ENCODE measurements around the gene LILRA1. TPM values are rescaled to one million over a fixed set of nuclear protein-coding genes. Genes with fewer than 3 reads are reported as not detected.

LILRA1 gene
- total RNA-seq, 2 experiments from 2014 or later: not detected

- Histone ChIP-seq H3K4me3 (ENCODE audit: low read depth, low read length, poor library complexity, severe bottlenecking) (no peak overlapping the region), H3K27ac (ENCODE audit: low read depth, low read length, poor library complexity, severe bottlenecking) (no peak overlapping the region), H3K9me2 (ENCODE audit: insufficient read depth, low read length) (no peaks in the 10 kb centered on the region), H4K20me1 (ENCODE audit: insufficient read depth, low read length) (no peaks in the 10 kb centered on the region), H2AFZ (ENCODE audit: low read length) (no peak overlapping the region), H3K79me2 (ENCODE audit: insufficient read depth, low read depth, low read length) (no peaks in the 10 kb centered on the region), H3K9me3 (ENCODE audit: low read length) (peaks cover 6% of the 10 kb centered on the region; the same call in 1 of the 2 replicates), H3K4me1 (ENCODE audit: insufficient read depth, low read length, poor library complexity, severe bottlenecking) (no peaks in the 10 kb centered on the region), H3K36me3 (ENCODE audit: insufficient read depth, low read length) (no peaks in the 10 kb centered on the region), H3K4me2 (ENCODE audit: low read length) (no peak overlapping the region)
- BruUV-seq (replicated peaks): no TSS peak
- intact Hi-C loops (cut with micrococcal nuclease; ENCODE audit: unreplicated experiment): no loop called here
- DNase-seq (ENCODE audit: low spot score): no peak
- POLR2A ChIA-PET: no interaction called here
- CTCF ChIA-PET (ENCODE audit: unreplicated experiment): no interaction called here
- no peak for TF ChIP-seq EZH2phosphoT487 (IDR thresholded peaks at IDR 0.05; ENCODE audit: borderline replicate concordance, low read depth, low read length)
- TF ChIP-seq, protein P1, sequence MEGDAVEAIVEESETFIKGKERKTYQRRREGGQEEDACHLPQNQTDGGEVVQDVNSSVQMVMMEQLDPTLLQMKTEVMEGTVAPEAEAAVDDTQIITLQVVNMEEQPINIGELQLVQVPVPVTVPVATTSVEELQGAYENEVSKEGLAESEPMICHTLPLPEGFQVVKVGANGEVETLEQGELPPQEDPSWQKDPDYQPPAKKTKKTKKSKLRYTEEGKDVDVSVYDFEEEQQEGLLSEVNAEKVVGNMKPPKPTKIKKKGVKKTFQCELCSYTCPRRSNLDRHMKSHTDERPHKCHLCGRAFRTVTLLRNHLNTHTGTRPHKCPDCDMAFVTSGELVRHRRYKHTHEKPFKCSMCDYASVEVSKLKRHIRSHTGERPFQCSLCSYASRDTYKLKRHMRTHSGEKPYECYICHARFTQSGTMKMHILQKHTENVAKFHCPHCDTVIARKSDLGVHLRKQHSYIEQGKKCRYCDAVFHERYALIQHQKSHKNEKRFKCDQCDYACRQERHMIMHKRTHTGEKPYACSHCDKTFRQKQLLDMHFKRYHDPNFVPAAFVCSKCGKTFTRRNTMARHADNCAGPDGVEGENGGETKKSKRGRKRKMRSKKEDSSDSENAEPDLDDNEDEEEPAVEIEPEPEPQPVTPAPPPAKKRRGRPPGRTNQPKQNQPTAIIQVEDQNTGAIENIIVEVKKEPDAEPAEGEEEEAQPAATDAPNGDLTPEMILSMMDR (conservative IDR thresholded peaks at IDR 0.05; ENCODE audit: low read length): no peak
Measured at GRCh38 chr19:54609356-54609791, 15.9 kb downstream of the LILRA1 start.

- H4K20me1 ChIP-seq (ENCODE audit: insufficient read depth, low read length): no peaks in the 10 kb centered on the region
- CTCF ChIA-PET (ENCODE audit: unreplicated experiment): no interaction called here
- 0 out of 2 replicates have a peak, but pooled peaks cover 4% of the 10 kb centered on the region for H3K9me3 ChIP-seq (ENCODE audit: low read length)
- no peak overlapping the region for H3K4me2 ChIP-seq (ENCODE audit: low read length)
- POLR2A ChIA-PET: no interaction called here
- no peak overlapping the region for H2AFZ ChIP-seq (ENCODE audit: low read length)
- H3K27ac ChIP-seq (ENCODE audit: low read depth, low read length, poor library complexity, severe bottlenecking): no peak overlapping the region
- no peaks in the 10 kb centered on the region for H3K36me3 ChIP-seq (ENCODE audit: insufficient read depth, low read length)
- no TSS peak for BruUV-seq (replicated peaks)
- H3K79me2 ChIP-seq (ENCODE audit: insufficient read depth, low read depth, low read length): no peaks in the 10 kb centered on the region
- intact Hi-C loops (cut with micrococcal nuclease; ENCODE audit: unreplicated experiment): no loop called here
- no peaks in the 10 kb centered on the region for H3K9me2 ChIP-seq (ENCODE audit: insufficient read depth, low read length)
- H3K4me3 ChIP-seq (ENCODE audit: low read depth, low read length, poor library complexity, severe bottlenecking): no peak overlapping the region
- TF ChIP-seq EZH2phosphoT487 (IDR thresholded peaks at IDR 0.05; ENCODE audit: borderline replicate concordance, low read depth, low read length): no peak
- H3K4me1 ChIP-seq (ENCODE audit: insufficient read depth, low read length, poor library complexity, severe bottlenecking): no peaks in the 10 kb centered on the region
- no peak for DNase-seq (ENCODE audit: low spot score)
Measured at GRCh38 chr19:54612428-54612827, 19.0 kb downstream of the LILRA1 start.

DNA sequence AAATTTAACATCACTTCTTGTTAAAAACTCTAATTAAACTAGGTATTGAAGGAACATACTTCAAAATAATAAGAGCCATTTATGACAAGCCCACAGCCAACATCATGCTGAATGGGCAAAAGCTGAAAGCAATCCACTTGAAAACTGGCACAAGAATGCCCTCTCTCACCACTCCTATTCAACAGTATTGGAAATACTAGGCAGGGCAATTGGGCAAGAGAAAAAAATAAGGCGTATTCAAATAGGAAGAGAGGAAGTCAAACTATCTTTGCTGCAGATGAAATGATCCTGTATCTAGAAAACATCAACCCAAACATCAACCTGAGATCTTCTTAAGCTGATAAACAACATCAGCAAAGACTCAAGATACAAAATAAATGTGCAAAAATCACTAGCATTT lies 21.3 kb downstream of the LILRA1 start:
- H4K20me1 ChIP-seq (ENCODE audit: insufficient read depth, low read length): no peaks in the 10 kb centered on the region
- H3K27ac ChIP-seq (ENCODE audit: low read depth, low read length, poor library complexity, severe bottlenecking): no peak overlapping the region
- DNase-seq (ENCODE audit: low spot score): no peak
- no peak overlapping the region for H3K4me3 ChIP-seq (ENCODE audit: low read depth, low read length, poor library complexity, severe bottlenecking)
- H3K79me2 ChIP-seq (ENCODE audit: insufficient read depth, low read depth, low read length): no peaks in the 10 kb centered on the region
- no peaks in the 10 kb centered on the region for H3K9me2 ChIP-seq (ENCODE audit: insufficient read depth, low read length)
- H3K4me2 ChIP-seq (ENCODE audit: low read length): no peak overlapping the region
- POLR2A ChIA-PET: no interaction called here
- BruUV-seq (replicated peaks): no TSS peak
- no peak overlapping the region for H2AFZ ChIP-seq (ENCODE audit: low read length)
- no peaks in the 10 kb centered on the region for H3K4me1 ChIP-seq (ENCODE audit: insufficient read depth, low read length, poor library complexity, severe bottlenecking)
- CTCF ChIA-PET (ENCODE audit: unreplicated experiment): no interaction called here
- TF ChIP-seq, protein P1 (conservative IDR thresholded peaks at IDR 0.05; ENCODE audit: low read length): no peak
- no peak for TF ChIP-seq EZH2phosphoT487 (IDR thresholded peaks at IDR 0.05; ENCODE audit: borderline replicate concordance, low read depth, low read length)
- H3K9me3 ChIP-seq (ENCODE audit: low read length): 0 out of 2 replicates have a peak, but pooled peaks cover 4% of the 10 kb centered on the region
- intact Hi-C loops (cut with micrococcal nuclease; ENCODE audit: unreplicated experiment): loop anchor here (1.0 kb wide), 1 partner anchor 41 kb away; the partner anchor contains the start of gene LILRA2
- no peaks in the 10 kb centered on the region for H3K36me3 ChIP-seq (ENCODE audit: insufficient read depth, low read length)

Data from OCI-LY7 (cell line).